GM19438 (cell line): ENCODE results near the gene SPDEF.

ENCODE experiments used
- ATAC-seq: cut with Tn5 transposase; IDR thresholded peaks from one replicate; pipeline ENCODE4 v1.9.1; 2021; ENCODE audit warnings: low read depth; ENCODE audit not compliant: unreplicated experiment

The SPDEF gene

DNA sequence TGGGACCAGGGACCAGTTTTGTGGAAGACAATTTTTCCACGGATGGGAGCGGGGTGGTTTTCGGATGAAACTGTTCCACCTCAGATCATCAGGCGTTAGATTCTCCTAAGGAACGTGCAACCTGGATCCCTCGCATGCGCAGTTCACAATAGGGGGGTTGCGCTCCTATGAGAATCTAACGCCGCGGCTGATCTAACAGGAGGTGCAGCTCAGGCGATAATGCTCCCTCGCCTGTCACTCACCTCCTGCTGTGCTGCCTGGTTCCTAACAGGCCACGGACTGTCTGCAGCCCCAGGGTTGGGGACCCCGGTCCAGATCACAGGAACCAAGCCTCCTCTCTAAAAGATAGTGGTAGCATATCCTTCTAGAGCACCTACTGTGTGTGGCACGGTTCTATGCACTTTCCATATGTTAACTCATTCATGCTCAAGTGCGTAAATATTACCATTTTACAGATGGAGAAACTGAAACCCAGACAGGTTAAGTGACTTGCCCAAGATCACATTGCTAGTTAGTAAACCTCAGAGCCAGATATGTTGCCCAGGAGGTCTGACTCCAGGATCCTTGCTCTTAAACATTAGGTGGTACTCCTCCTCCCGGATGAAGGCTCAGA, 25.3 kb downstream of the SPDEF start:
- ATAC-seq = no peak

DNA sequence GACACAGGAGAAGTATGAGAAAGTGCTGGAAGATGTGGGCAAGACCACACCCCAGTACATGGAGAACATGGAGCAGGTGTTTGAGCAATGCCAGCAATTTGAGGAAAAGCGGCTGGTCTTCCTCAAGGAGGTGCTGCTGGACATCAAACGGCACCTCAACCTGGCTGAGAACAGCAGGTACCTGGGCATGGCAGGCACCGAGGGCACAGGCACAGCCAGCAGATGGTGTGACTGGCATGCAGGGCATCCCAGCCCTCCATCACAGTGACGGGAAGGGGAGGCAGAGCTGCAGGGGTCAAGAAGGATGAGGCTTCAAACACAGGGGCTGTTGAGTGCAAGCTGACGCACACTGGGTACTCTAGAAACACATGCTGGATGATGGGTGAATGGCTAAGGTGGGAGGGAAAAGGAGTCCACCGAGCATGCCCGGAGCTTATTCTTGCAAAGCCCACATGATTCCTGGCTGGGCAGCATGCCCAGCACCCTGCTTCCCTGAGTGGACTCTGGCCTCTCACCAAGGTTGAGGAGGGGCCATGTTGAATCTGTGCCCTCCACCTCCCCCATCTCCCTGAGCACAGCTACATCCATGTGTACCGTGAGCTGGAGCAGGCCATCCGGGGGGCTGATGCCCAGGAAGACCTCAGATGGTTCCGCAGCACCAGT, 26.3 kb downstream of the SPDEF start:
- ATAC-seq = no peak

DNA sequence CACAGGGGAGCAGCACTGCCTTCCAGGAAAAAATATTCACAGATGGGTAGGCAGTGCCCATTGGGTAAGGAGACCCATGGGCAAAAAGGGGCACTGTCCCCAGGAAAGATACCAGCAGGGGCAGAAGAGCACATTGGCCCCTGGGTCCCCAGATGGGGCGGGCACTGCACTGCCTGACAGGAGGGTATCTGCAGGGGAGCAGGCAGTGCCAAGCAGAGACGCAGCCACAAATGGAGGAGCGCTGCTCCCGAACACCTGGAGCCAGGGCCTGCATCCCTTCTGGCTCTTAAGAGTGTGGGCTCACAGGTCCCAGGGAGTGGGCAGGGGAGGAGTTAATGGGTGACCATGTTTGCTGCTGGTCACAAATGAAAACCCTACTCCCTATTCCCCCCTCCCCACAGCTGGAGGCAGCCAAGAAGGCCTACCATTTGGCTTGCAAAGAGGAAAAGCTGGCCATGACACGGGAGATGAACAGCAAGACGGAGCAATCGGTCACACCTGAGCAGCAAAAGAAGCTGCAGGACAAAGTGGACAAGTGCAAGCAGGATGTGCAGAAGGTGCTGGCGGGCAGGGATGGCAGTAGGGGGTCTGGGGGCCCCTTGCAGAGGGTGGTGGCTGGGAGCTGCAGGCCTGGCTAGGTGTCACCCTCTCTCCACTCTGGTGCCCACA, 27.0 kb downstream of the SPDEF start:
- ATAC-seq = no peak

DNA sequence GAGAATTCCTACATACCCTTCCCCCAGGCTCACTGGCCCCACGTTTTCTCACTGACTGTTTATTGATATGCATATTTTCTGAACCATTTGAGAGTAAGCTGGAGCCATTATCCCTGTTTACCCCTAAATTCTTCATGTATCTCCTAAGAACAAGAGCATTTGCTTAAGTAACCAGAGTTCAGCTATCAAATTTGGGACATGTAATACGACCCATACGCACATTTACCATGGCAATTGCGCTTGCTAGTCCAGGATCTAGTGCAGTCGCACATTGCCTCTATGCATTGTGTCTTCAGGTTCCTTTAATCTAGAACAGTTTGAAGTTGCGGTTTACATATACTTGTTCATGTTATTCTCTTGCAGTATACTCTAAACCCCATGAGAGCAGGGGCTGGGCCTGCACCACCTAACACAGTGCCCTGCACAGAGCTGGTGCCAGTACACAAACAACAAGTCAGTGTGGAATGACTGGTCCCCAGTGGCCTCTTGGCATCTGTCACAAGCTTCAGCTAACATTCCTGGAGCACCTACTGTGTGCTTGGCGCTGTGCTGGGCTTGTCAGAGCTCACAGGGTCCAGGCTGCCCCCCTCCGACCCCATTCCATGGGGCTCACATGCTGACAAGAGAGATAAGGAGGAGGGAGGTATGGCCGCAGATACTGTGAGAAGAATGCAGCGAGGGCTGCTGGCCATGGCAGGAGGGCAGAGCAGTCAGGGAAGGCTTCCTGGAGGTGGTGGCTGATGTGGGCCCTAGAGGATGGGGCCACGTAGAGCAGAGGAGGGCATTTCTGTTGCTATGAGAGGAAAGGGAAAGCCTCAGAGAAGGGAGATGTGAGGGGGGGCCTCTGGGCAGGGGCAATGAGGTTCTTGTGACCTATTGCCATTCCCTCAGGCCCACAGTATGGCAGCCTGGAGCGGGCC, 28.1 kb downstream of the SPDEF start:
- no peak for ATAC-seq

DNA sequence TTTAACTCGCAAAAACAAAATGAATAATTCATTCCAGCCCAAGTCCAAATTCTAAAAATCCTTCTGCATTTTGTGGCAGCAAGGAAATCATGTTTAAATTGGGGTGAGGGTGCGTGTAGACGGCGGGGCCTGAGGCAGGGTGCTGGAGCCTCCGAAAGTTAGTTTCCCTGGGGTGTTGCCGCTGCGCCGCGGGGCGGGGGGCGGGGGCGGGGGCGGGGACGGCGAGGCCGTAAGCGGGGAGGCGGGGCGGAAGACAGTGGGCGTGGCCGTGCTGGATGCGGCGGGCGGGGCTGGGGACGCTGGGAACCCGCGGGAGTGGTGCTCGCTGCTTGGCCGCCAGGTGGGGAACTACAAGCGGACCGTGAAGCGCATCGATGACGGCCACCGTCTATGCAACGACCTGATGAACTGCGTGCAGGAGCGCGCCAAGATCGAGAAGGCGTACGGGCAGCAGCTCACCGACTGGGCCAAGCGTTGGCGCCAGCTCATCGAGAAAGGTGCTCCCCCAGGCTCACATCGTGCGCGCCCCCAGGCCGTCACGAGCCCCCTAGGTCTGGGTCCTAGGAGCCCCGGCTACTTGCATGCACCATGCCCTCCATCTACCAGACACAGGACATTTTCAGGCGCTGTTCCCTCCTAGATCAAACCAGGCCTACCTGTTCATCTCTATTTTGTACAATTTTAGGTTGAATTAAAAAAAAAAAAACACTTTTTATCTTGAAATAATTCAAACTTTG, 29.0 kb downstream of the SPDEF start:
- ATAC-seq = no peak

DNA sequence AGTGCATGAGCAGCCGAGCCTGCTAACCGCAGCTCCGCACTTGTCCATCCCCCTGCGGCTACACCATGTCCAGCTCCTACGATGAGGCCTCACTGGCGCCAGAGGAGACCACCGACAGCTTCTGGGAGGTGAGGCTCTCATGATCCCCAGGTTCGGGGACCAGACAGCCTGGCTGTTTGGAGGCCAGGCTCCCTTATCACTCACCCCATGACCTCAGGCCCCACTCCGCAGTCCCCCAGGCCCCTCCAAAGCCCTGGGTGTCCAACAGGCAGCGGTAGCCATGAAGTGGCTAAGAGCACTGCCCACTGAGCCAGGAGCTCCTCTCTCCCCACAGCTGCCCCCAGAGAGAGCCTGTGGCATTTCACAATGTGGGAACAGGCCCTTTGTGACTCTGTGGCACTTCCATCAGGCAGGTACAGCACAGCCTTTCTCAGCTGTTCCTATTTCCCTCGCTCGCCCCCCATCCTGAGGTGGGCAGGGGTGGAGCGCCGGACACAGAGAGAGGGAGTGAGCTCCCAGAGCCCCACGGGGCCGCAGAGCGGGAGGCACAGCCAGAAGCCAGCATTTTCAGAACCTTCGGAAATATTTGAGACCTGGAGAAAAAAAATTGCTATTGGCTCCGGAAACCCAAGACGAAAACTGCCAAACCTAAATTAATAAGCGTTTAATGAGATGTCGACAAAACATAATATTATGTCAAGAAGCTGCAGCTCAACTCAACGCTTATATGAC, 29.7 kb downstream of the SPDEF start:
- ATAC-seq = no peak

DNA sequence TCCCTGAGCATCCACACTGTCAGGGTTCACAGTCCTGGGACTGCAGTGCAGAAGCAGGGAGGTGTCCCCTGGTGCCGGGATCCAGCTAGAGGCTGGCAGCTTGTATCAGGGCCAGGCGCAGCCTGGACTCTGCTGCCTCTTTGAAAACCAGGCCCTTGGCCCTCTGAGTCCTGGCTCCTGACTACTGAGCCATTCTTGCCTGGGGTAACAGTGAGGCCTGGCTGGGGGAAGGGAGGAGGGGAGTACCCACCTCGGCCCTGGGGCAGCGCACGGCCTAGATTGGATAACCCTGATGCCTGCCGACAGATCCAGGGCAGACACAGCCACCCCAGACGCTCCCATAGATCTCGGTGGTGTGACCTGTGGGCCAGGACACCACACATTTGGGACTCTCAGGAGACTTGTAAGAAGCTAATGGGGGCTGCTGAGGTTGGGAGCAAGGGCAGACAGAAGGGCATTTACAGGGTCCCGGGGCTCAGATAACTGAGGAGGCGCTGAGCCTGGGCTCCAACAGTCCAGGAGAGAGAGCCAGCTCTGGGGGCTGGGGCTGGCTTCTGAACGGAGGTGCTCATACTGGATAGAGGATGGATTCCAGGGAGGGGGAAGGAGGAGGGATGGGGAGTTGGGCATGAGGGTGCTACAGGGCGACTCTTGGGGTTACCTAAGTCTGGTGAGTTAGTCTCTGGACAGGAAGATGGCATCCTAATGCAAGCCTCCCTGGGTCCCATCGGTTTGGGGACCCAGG, 30.5 kb downstream of the SPDEF start:
- no peak for ATAC-seq

DNA sequence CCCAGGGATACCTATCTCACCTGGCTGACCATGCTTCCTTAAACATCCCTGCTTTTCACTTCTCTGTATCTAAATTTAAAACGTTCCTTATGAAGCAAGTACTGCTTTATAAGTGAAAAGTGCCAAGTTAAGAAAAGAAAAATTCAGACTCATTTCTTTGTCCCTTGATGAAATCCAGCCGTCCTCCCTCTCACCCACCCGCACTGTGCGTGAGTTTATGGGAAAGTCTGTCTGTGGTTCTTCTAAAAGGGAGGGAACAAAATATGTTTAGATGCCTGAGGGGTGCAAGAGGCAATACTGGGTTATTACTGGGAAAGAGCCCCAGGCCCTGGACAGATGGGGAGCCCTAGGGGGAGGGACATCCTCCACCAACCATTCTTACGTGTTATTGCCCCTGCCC, 31.2 kb downstream of the SPDEF start:
- no peak for ATAC-seq

DNA sequence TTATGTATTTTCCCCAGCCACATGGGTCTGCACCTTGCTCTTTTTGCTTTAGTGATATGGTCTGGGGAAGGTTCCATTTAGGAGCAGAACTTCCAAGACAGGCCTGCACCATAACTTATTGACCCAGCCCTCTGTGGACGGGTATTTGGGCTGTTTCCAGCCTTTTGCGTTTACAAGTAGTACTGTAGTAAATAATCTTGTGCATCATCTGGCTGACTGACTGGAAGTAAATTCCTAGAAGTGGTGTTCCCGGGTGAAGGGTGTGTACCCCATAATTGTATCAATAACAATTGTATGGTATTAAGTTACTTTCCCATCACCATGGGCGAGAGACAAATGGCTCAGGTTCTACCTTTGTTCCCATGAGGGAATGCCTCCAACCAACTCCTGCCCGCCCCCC, 31.6 kb downstream of the SPDEF start:
- no peak for ATAC-seq

DNA sequence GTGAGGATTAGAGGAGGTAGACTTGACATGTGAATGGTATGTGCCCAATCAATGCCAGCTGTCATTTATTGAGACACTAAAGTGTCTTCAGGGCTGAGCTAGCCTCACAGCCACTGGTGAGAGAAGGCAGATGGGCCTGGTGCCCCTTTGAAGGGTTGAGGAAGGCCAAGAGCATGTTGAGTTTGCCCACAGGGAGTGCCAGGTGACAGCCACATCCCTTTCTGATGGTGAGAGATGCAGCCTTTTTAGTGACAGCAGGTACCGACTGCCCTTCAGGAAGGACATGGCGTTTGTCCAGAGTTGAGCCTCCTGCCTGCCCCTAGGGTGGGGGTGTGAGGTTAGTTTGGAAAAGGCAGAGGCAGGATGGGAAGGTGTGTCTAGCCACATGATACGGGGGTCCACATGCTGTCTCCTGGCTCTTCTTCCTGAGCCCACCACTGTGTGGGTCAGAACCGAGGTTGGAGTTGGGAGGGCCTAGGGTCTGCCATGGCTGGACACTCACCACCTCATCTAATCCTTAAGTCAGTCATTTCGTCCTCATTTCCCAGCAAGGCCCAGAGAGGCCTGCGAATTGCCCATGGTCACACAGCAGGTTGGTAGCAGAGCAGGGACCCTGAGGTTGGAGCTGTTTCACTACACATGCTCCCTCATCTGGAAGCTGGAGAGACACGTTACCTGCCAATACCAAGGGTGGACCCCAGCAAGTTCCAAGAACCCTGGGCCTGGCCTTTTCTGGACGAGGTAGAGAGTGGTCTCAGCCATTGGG, 32.5 kb downstream of the SPDEF start:
- ATAC-seq = no peak

DNA sequence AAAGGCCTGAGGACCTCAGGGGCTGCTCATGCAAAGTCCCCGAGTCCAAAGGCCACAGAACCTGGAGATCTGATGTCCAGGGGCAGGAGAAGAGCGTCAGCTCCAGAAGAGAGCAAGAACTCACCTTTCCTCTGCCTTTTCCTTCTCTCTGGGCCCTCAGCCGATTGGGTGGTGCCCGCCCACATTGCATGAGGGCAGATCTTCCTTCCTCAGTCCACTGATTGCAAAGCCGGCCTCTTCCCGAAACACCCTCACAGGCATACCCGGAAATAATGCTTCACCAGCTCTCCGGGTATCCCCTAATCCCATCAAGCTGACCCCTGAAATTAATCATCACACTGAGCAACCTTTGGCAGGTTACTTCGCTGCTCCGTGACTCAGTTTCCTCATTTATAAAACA, 33.4 kb downstream of the SPDEF start:
- no peak for ATAC-seq

DNA sequence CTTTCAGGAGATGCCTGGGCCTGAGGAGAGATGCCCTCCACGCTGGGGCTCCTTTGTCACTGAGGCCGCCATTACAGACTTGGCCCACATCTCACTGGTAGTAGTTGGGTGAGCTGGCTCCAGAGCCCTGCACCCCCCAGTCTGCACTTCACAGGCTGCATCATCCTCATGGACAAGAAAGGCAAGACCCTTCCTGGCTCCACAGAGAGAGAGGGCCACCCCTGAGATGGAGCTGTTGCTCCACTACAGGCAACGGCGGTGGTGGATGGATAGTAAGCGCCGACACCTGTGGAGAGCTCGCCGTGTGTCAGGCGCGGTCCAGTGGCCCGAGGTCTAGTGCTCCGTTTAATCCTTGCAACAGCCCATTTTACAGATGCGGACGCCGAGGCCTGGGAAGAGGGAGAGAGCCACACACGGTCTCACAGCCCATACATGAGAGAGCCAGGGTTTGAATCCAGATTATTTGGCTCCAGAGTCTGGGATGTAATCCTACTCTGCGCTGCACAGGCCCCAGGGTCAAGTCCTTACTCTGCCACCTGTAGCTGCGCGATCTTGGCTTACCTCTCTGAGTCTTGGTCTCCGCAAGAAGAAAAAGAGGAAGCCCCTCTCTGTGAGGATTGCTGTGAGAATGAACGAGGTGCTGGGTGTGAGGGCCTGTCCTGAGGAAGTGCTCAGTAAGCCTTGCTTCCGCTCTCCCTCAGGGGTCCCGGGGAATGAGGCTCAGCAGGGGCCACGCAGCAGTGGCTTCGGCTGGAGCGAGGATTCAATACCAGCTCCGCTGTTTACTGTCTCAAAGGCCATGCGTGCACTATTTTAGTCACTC, 34.5 kb downstream of the SPDEF start:
- ATAC-seq = no peak

DNA sequence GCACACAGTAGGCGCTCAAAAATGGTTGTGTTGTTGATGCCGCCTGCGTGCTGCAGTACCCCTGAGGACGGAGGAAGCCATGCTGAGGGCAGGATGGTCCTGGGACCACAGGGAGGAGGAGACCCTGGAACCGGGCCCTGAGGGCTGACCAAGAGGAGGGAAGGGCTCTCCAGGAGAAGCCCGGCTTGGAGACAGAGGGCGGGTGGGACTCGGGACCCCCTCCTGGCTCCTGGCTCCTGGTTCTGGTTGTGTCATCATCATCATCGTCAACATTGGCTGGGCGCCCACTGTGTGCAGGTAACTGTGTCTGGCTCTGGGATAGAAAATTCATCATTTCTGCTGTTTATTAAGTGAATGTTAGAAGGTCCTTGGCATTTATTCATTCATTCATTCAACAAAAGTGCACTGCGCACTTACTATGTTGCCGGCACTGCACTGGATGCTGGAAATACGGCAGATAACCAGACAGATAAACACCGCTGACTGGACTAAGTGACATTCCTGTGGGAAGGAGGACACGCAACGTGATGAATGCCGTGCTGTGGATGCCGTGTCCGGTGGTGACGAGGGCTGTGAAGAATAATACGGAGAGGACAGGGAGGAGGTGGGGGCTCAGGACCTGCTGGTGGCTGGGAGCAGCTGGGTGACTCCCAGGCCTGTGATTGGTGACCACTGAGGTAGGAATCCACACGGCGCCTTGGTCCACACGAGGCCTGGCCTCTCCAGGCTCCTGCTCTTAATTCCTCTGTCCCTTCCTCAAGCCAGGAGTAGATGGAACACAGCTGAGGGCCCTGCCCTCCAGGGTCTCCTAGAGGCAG, 35.3 kb downstream of the SPDEF start:
- no peak for ATAC-seq

DNA sequence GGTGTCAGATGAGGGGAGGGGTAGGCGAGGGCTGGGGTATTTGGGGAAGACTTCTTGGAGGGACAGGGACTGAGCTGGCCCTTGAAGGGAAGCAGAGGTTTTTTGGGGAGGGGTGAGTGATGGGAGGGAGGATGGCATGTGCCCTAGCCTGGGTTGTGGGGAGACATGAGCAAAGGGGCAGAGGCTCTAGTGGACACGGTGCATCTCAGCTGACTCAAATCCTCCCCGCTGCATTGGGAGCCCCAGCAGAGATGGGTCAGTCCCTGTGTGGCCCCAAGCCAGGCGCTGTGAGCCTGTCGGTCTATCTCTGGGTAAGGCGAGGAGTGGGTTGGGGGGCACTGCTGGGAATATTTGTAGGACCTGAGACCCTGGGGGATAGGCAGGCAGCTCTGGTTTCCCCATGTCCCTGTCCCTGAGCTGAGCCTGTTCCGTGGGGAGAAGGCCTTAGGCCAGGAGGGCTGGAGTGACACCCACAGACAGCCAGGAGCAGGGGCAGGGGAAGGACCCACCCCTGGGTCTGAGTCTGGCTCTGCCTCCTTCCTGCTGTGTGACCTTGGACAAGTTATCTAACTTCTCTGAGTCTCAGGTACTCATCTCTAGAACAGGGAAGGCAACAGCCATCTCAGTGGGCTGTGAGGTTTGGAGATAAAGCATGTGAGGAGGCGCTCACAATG, 36.0 kb downstream of the SPDEF start:
- ATAC-seq = no peak

DNA sequence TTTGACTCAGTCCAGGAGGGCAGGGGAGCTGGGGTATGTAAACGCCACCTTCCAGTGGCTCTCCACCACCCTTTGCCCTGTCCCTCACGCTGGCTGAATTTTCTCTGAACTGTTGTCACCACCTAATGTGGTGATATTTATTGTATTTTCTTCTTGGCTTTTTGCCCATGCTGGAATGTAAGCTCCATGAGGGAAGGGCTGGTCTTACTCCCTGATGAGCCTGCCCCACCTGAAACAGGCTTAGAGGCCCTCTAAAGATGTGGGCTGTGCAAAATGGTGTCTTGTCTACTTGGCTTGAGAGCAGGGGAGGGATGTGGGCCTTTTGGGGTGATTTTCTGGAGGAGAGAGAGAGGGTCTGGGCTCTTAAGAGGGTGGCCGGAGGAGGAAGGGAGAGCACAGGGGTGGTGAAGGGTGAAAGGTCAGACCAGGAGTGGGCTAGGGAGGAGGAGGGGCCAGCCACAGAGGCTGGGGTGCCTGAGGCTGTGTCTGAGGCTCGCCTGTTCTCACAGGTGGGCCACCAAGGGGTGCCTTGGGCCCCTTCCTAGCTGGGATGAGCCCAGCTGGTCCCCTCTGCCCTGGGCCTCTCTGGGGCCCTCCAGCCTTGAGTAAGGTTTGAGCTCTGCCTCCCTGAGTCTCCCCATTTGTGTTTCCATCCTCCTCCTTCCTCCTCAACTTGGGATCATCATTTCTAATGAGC, 37.3 kb downstream of the SPDEF start:
- ATAC-seq = no peak

DNA sequence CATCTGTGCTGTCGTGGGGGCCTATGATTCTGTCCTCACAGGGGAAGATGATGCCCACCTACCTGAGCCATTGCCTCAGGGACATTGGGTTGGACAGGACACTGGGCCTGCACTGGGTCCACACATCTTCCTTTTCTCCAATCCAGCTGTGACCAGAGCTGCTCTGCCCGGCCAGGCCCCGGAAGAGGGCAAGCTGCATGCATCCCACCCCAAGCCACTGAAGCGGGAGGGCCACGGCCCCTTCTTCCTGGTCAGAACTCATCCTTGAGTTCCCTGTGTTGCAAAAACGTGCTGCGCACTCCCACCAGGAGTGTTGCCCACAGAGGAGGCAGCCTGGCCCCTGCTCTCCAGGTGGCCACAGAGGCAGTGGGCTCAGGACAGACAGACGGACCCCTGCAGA, 38.2 kb downstream of the SPDEF start:
- no peak for ATAC-seq
